Posterior vena cava (tissue), 2 donors: ENCODE data around the gene AP2A1. TPM values are rescaled to one million over a fixed set of nuclear protein-coding genes. Genes with fewer than 3 reads are reported as not detected.

Experiments used
- microRNA-seq, 2 donors: library from miRNA; unstranded; fragments of <30 nt; microRNA quantifications; one replicate each; pipeline ENCODE4 v1.2.0, GENCODE V29; 2020 to 2021; ENCODE audit warnings: borderline microRNAs expressed in 2 of 2
- total RNA-seq, 2 donors: library from RNA; stranded (reverse); fragmentation: NEBNext Ultra II Directional; extraction: Animal tissue kit (Norgen Biotek cat#: 25700); gene quantifications; one replicate each; pipeline ENCODE4 v1.2.1, GENCODE V29; 2021
- donor health status: DM: yes; HTN: yes; CAD: no.
- donor health status: DM: yes; HTN: yes; CAD: no.

AP2A1 gene
- total RNA-seq, 2 donors from 2014 or later, result 81.7 to 88.1 TPM

Small RNA genes within 50 kb of the gene (microRNA-seq; reads per million reads assigned to microRNA genes)
- gene MIR4749 (0.26 to 0.65 reads per million in 2 donors), gene MIR6799 (0 to 0.52 reads per million in 2 donors), gene MIR6800 (0 reads per million in 2 donors)

Other genes with a start within 250 kb of the AP2A1 start
- gene RCN3, start 239.0 kb upstream of the AP2A1 start, total RNA-seq, result 100 to 1,000 TPM in 1 of 2 donors, 10 to 100 TPM in 1; 94.0 to 128 TPM
- 10 to 100 TPM; 35.8 to 36.0 TPM for gene NOSIP, start 186.4 kb upstream of the AP2A1 start, total RNA-seq
- under 1 TPM; 0.46 to 0.52 TPM for gene PRRG2, start 185.7 kb upstream of the AP2A1 start, total RNA-seq
- gene PRR12, start 175.8 kb upstream of the AP2A1 start, total RNA-seq, result 10 to 100 TPM; 18.8 to 21.7 TPM
- 100 to 1,000 TPM; 124 to 173 TPM for gene RRAS, start 126.9 kb upstream of the AP2A1 start, total RNA-seq
- 10 to 100 TPM; 43.5 to 55.1 TPM for gene SCAF1, start 124.8 kb upstream of the AP2A1 start, total RNA-seq
- gene IRF3, start 101.1 kb upstream of the AP2A1 start, total RNA-seq, result 10 to 100 TPM; 40.6 to 50.9 TPM
- 1 to 10 TPM; 8.5 to 9.3 TPM for gene BCL2L12, start 101.1 kb upstream of the AP2A1 start, total RNA-seq
- 10 to 100 TPM; 79.1 to 91.5 TPM for gene PRMT1, start 89.7 kb upstream of the AP2A1 start, total RNA-seq
- 1 to 10 TPM in 1 of 2 donors, under 1 TPM in 1; 1.00 to 1.0 TPM for gene ADM5, start 77.4 kb upstream of the AP2A1 start, total RNA-seq
- 10 to 100 TPM; 10.6 to 11.8 TPM for gene CPT1C, start 75.9 kb upstream of the AP2A1 start, total RNA-seq
- gene TSKS, start 3.7 kb upstream of the AP2A1 start, total RNA-seq, result 1 to 10 TPM; 2.0 to 2.7 TPM
- 10 to 100 TPM in 1 of 2 donors, 1 to 10 TPM in 1; 6.9 to 12.2 TPM for gene FUZ, start 46.3 kb downstream of the AP2A1 start, total RNA-seq
- gene MED25, start 51.3 kb downstream of the AP2A1 start, total RNA-seq, result 10 to 100 TPM; 25.6 to 25.9 TPM
- gene PTOV1, start 84.2 kb downstream of the AP2A1 start, total RNA-seq, result 10 to 100 TPM; 78.7 to 95.2 TPM
- gene PNKP, start 100.6 kb downstream of the AP2A1 start, total RNA-seq, result 10 to 100 TPM; 40.5 to 43.4 TPM
- 10 to 100 TPM; 26.5 to 28.9 TPM for gene AKT1S1, start 110.4 kb downstream of the AP2A1 start, total RNA-seq
- gene TBC1D17, start 110.7 kb downstream of the AP2A1 start, total RNA-seq, result 10 to 100 TPM; 28.7 to 36.3 TPM
- gene IL4I1, start 129.9 kb downstream of the AP2A1 start, total RNA-seq, result 1 to 10 TPM; 1.1 to 1.3 TPM
- 10 to 100 TPM; 18.8 to 37.0 TPM for gene ATF5, start 162.2 kb downstream of the AP2A1 start, total RNA-seq
- gene NUP62, start 162.5 kb downstream of the AP2A1 start, total RNA-seq, result 10 to 100 TPM; 21.9 to 27.1 TPM
- 1 to 10 TPM in 1 of 2 donors, under 1 TPM in 1; 0.95 to 3.3 TPM for gene SIGLEC11, start 194.2 kb downstream of the AP2A1 start, total RNA-seq